ENCODE data around the gene LRRFIP1. TPM values are rescaled to one million over a fixed set of nuclear protein-coding genes. Genes with fewer than 3 reads are reported as not detected.
A peak's percentile ranks its signal among the peaks of the same experiment; 100 is the strongest.

Gene LRRFIP1
- total RNA-seq, 1 donor from 2014 or later, result 37.1 TPM

DNA sequence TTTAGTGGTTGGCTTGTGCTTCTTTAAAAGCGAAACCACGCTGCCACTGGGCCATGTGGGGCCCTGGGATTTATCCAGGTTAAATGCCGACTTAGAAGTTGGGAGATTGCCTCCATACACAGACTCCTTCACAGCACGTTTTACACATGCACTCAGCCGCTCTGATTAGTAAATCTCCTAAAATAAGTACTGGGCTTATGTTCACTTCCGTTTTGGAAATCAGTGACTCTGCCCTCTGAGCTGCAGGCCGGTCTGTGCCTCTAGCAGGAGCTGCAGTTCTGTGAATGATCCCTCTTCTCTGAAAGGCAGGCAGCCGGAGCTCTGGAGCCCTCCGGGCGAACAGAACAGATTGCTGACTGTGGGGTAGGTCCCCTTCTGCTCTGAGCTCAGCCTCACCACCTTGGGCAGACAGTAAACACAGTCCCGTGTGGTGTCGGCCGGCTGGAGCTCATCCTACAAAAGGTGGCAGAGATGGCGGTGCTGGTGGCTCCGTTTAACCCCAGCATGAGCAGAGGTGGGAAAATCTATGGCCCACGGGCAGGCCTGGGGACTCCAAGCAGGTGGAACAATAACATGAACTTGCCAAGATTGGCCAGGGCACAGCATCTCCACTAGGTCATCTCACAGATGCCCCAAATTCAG is 27.1 kb upstream of the LRRFIP1 start:
- Mint-ChIP-seq H3K36me3 (ENCODE audit: low read depth) (no peaks in the 10 kb centered on the region), H3K4me3 (no peak overlapping the region), H3K27me3 (ENCODE audit: low read depth) (no peaks in the 10 kb centered on the region), H3K9me3 (no peaks in the 10 kb centered on the region), H3K4me1 (peaks cover 48% of the 10 kb centered on the region), H3K27ac (ENCODE audit: unreplicated experiment) (peak overlapping the region; percentile 71)
- TF ChIP-seq CTCF (conservative IDR thresholded peaks at IDR 0.05), result no peak
- no peak for DNase-seq (ENCODE audit: low read depth, low spot score)

DNA sequence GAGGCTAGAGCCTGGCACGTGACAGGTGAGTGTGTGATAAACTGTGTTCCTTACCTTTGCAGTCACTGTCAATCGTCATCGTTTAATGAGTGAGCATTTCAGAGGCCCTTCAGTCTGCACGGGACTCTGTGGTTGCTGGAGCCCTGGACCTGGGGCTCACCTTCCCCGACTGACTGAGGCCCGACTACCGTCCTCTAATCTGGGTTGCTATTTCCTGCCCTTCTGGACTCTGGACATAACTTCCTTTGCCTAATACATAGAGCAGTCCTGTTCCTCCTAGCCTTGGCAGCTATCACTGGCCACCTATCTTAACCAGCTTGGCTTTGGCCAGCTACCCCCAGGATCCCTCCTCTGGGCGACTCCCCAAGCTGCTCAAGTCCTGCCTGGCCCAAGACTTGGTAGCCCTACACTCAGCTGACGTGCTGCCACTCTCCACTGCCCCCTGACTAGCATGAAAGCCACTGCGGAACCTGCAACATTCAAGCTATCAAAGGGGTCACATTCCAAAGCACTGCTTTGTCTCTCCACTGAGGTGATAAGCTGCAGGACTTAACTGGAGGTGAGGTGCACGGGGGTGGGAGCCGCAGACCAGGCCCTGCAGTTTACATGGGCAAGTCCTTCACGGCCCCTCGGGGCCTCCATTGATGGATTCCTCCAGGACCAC is 25.8 kb upstream of the LRRFIP1 start:
- no peaks in the 10 kb centered on the region for H3K27me3 Mint-ChIP-seq (ENCODE audit: low read depth)
- DNase-seq (ENCODE audit: low read depth, low spot score), result no peak
- TF ChIP-seq CTCF (conservative IDR thresholded peaks at IDR 0.05), result no peak
- H3K9me3 Mint-ChIP-seq, result no peaks in the 10 kb centered on the region
- H3K4me1 Mint-ChIP-seq, result peaks cover 49% of the 10 kb centered on the region
- no peak overlapping the region for H3K4me3 Mint-ChIP-seq
- H3K36me3 Mint-ChIP-seq (ENCODE audit: low read depth), result no peaks in the 10 kb centered on the region
- no peak overlapping the region for H3K27ac Mint-ChIP-seq (ENCODE audit: unreplicated experiment)

- Mint-ChIP-seq H3K9me3 (no peaks in the 10 kb centered on the region), H3K27ac (ENCODE audit: unreplicated experiment) (no peak overlapping the region), H3K4me1 (peaks cover 49% of the 10 kb centered on the region), H3K36me3 (ENCODE audit: low read depth) (no peaks in the 10 kb centered on the region), H3K4me3 (no peak overlapping the region), H3K27me3 (ENCODE audit: low read depth) (no peaks in the 10 kb centered on the region)
- TF ChIP-seq CTCF (conservative IDR thresholded peaks at IDR 0.05), result no peak
- no peak for DNase-seq (ENCODE audit: low read depth, low spot score)
Measured at GRCh38 chr2:237602409-237602808, 25.0 kb upstream of the LRRFIP1 start.

- H3K27ac Mint-ChIP-seq (ENCODE audit: unreplicated experiment), result peak overlapping the region; percentile 70
Measured at GRCh38 chr2:237603049-237603717, 24.2 kb upstream of the LRRFIP1 start.

More at GRCh38 chr2:237603049-237603717, 24.2 kb upstream of the LRRFIP1 start:
- Mint-ChIP-seq H3K36me3 (ENCODE audit: low read depth) (no peaks in the 10 kb centered on the region), H3K9me3 (no peaks in the 10 kb centered on the region), H3K4me1 (peaks cover 49% of the 10 kb centered on the region), H3K4me3 (no peak overlapping the region), H3K27me3 (ENCODE audit: low read depth) (no peaks in the 10 kb centered on the region)
- no peak for DNase-seq (ENCODE audit: low read depth, low spot score)
- TF ChIP-seq CTCF (conservative IDR thresholded peaks at IDR 0.05), result no peak

Data from neural crest cell (in vitro differentiated cells).